ENCODE measurements around the gene PECR.
A peak's percentile ranks its signal among the peaks of the same experiment; 100 is the strongest.
"Not testable (repeated sequence)": the region's sequence is repeated elsewhere in the genome, so short reads cannot be mapped to it uniquely, and the experiment has no call there.

Gene PECR

DNA sequence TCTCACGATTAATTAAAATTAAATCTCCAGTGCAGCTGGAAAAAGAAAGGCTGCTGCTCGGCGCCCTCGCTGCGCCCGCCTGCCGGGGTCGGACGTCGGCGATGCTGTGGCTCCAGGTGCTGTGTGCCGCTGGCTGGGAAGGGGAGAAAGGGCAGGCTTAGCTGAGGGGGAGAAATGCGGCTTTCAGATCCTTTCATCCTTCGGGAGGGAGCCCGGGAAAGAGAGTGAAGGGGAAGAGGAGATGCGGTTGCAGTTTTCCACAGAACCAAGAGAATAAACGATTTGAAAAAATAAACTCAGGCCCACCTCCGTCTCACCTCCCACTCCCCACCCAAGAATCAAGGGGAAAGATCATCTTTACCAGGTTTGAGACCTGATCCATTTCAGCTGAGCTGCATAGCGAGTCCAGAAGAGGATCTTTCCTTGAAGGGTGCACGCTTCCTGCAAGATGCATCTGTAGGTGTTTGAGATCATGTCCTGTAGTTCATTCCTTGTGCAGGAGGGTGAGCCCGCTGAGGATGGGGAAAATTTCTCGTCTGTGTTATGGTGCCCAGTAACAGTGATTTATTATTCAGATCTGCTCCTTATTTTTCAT, 605 bp upstream of the PECR start:
- peak overlapping the region; percentile 69 for H3K4me3 ChIP-seq (ENCODE audit: low read depth, low read length)
- peak overlapping the region; percentile 99 for H2AFZ ChIP-seq
- H3K27me3 ChIP-seq (ENCODE audit: control insufficient read depth, insufficient read depth, low read length), result no peaks in the 10 kb centered on the region
- H3K27ac ChIP-seq, result peak overlapping the region; percentile 71
- no peaks in the 10 kb centered on the region for H3K36me3 ChIP-seq (ENCODE audit: control insufficient read depth, insufficient read depth, low read length)
- peak overlapping the region; percentile 6 for H3K9ac ChIP-seq
- peaks cover 5% of the 10 kb centered on the region for H3K79me2 ChIP-seq
- no peak for TF ChIP-seq CTCF (IDR thresholded peaks at IDR 0.05)
- no peaks in the 10 kb centered on the region for H3K4me1 ChIP-seq
- H3K9me3 ChIP-seq (ENCODE audit: control insufficient read depth, low read length), result no peaks in the 10 kb centered on the region
- H3K4me2 ChIP-seq (ENCODE audit: low read length), result peak overlapping the region; percentile 97

- H3K4me2 ChIP-seq (ENCODE audit: low read length), result peak overlapping the region; percentile 97
- peak overlapping the region; percentile 99 for H2AFZ ChIP-seq
- H3K9me3 ChIP-seq (ENCODE audit: control insufficient read depth, low read length), result no peaks in the 10 kb centered on the region
- peak overlapping the region; percentile 71 for H3K27ac ChIP-seq
- no peaks in the 10 kb centered on the region for H3K36me3 ChIP-seq (ENCODE audit: control insufficient read depth, insufficient read depth, low read length)
- TF ChIP-seq CTCF (IDR thresholded peaks at IDR 0.05), result no peak
- H3K4me1 ChIP-seq, result peaks cover 2% of the 10 kb centered on the region
- H3K4me3 ChIP-seq (ENCODE audit: low read depth, low read length), result peak overlapping the region; percentile 69
- H3K27me3 ChIP-seq (ENCODE audit: control insufficient read depth, insufficient read depth, low read length), result no peaks in the 10 kb centered on the region
- H3K79me2 ChIP-seq, result peaks cover 5% of the 10 kb centered on the region
- peak overlapping the region; percentile 46 for H3K9ac ChIP-seq
These were observed 597 bp downstream of the PECR start for GRCh38 chr2:216081012-216081411.

- not testable (repeated sequence) for H3K4me1 ChIP-seq; H3K4me3 ChIP-seq (ENCODE audit: low read depth, low read length); H3K9ac ChIP-seq; H2AFZ ChIP-seq; H3K27ac ChIP-seq; H3K4me2 ChIP-seq (ENCODE audit: low read length); H3K79me2 ChIP-seq; H3K36me3 ChIP-seq (ENCODE audit: control insufficient read depth, insufficient read depth, low read length); H3K27me3 ChIP-seq (ENCODE audit: control insufficient read depth, insufficient read depth, low read length); H3K9me3 ChIP-seq (ENCODE audit: control insufficient read depth, low read length)
These were observed 1.6 kb downstream of the PECR start for GRCh38 chr2:216080048-216080447.

- Histone ChIP-seq H3K27me3 (ENCODE audit: control insufficient read depth, insufficient read depth, low read length) (no peaks in the 10 kb centered on the region), H3K36me3 (ENCODE audit: control insufficient read depth, insufficient read depth, low read length) (no peaks in the 10 kb centered on the region), H2AFZ (no peak overlapping the region), H3K79me2 (peaks cover 5% of the 10 kb centered on the region), H3K9me3 (ENCODE audit: control insufficient read depth, low read length) (no peaks in the 10 kb centered on the region), H3K9ac (no peak overlapping the region), H3K4me2 (ENCODE audit: low read length) (no peak overlapping the region), H3K4me3 (ENCODE audit: low read depth, low read length) (no peak overlapping the region), H3K27ac (no peak overlapping the region), H3K4me1 (peaks cover 5% of the 10 kb centered on the region)
- no peak for TF ChIP-seq CTCF (IDR thresholded peaks at IDR 0.05)
These were observed 2.8 kb downstream of the PECR start for GRCh38 chr2:216078776-216079175.

DNA sequence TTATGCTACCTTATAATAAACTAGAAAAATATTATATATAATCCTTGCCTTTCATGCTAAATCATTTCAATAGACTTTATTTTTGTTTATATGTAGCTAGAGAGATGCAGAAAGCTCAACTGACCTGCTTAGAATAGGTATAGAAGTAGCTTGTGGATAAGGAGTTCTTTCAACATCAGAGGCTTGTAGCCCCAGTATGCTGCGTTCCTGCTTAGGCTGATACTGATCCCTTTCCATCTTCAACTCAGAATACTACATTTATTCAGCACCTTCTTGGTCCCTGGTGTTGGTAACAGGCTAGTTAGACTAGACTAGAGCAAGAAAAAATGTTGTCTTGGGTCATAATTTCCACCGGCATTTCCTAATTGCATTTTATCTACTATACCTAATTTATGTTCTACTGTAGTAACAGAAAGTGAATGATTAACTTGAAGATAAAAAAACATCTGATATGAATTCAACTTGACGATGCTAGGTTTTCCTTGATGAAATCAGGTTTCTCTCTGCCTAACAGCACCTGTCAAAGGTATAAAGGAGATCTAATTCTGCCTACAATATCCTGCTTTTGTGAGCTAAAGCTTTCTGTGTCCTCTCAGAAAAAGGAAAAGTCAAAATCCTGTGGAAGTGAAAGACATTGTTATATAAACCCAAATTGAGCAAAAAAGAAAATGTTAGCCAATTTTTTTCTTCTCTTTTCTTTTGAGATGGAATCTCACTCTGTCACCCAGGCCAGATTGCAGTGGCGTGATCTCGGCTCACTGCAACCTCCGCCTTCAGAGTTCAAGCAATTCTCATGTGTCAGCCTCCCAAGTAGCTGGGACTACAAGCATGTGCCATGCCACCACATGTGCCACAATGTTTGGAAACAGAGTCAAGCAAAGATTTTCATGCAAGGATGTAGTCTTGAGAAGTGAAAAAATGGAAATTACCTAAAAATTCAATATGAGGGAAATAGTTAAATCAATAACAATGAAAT, 5.8 kb downstream of the PECR start:
- H3K79me2 ChIP-seq, result peaks cover 3% of the 10 kb centered on the region
- TF ChIP-seq CTCF (IDR thresholded peaks at IDR 0.05), result no peak
- H3K9ac ChIP-seq, result no peak overlapping the region
- H3K4me2 ChIP-seq (ENCODE audit: low read length), result no peak overlapping the region
- H3K27ac ChIP-seq, result peak overlapping the region; percentile 33
- no peaks in the 10 kb centered on the region for H3K27me3 ChIP-seq (ENCODE audit: control insufficient read depth, insufficient read depth, low read length)
- H2AFZ ChIP-seq, result peak overlapping the region; percentile 40
- no peak overlapping the region for H3K4me3 ChIP-seq (ENCODE audit: low read depth, low read length)
- no peaks in the 10 kb centered on the region for H3K9me3 ChIP-seq (ENCODE audit: control insufficient read depth, low read length)
- H3K4me1 ChIP-seq, result peaks cover 5% of the 10 kb centered on the region
- no peaks in the 10 kb centered on the region for H3K36me3 ChIP-seq (ENCODE audit: control insufficient read depth, insufficient read depth, low read length)
